HepG2 (cell line): Measurements from ENCODE around the gene PLLP. TPM values are rescaled to one million over a fixed set of nuclear protein-coding genes. Genes with fewer than 3 reads are reported as not detected.

Experiments used
- MBD4 ChIP-seq: IDR thresholded peaks from 2 replicates; pipeline ENCODE4 v1.6.1; 2012; ENCODE audit warnings: low read length, inconsistent platforms, borderline replicate concordance
- polyA plus RNA-seq, 8 experiments: library from polyadenylated mRNA; depleted of rRNA in 3 of 8; stranded (reverse) in 7 of 8; unstranded in 1 of 8; fragments of >200 nt; fragmentation: Illumina TruSeq in 4 of 8; extraction: Trizol in 4 of 8; gene quantifications; 2 replicates each; pipeline versions ENCODE4 v1.2.1 to v1.2.3, GENCODE V29; 2011 to 2016; ENCODE audit warnings: low read depth in 4 of 8, missing spikeins in 1 of 8, mixed read lengths in 1 of 8; ENCODE audit not compliant: insufficient read depth in 1 of 8
- total RNA-seq, 5 experiments: library from RNA; depleted of rRNA; stranded (reverse); fragments of >200 nt; fragmentation: Illumina TruSeq; extraction: Trizol; gene quantifications; 2 replicates each; pipeline ENCODE4 v1.2.3, GENCODE V29; 2016; ENCODE audit warnings: low read depth in 1 of 5
- TF ChIP-seq, protein P1 (sequence below): sonication (generic); formaldehyde crosslinking; IDR thresholded peaks from 2 replicates; pipeline ENCODE4 v1.8.0; 2022; ENCODE audit warnings: missing genetic modification reagents, mild to moderate bottlenecking, moderate library complexity, borderline replicate concordance
- TF ChIP-seq, protein P2 (sequence below), 2 experiments: sonication (generic) in 1 of 2; formaldehyde crosslinking in 1 of 2; IDR thresholded peaks; 2 replicates each; pipeline versions ENCODE4 v1.6.1 to v1.9.0; 2014 to 2022; ENCODE audit warnings: antibody characterized with exemption in 1 of 2, borderline replicate concordance in 1 of 2, inconsistent platforms in 1 of 2, low read depth in 1 of 2, missing genetic modification reagents in 1 of 2
- TF ChIP-seq, protein P3 (sequence below): sonication (generic); formaldehyde crosslinking; IDR thresholded peaks from 2 replicates; pipeline ENCODE4 v1.4.0; 2020; ENCODE audit warnings: mild to moderate bottlenecking, missing genetic modification reagents

The PLLP gene
- total and polyA plus RNA-seq, 2 of the 13 experiments (the other 11 are each of a cell fraction or from before 2014, with no cell fraction given) = 60.6 to 127 TPM

- TF ChIP-seq, protein P1, sequence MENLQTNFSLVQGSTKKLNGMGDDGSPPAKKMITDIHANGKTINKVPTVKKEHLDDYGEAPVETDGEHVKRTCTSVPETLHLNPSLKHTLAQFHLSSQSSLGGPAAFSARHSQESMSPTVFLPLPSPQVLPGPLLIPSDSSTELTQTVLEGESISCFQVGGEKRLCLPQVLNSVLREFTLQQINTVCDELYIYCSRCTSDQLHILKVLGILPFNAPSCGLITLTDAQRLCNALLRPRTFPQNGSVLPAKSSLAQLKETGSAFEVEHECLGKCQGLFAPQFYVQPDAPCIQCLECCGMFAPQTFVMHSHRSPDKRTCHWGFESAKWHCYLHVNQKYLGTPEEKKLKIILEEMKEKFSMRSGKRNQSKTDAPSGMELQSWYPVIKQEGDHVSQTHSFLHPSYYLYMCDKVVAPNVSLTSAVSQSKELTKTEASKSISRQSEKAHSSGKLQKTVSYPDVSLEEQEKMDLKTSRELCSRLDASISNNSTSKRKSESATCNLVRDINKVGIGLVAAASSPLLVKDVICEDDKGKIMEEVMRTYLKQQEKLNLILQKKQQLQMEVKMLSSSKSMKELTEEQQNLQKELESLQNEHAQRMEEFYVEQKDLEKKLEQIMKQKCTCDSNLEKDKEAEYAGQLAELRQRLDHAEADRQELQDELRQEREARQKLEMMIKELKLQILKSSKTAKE (CRISPR knock-in tag) = no peak
- TF ChIP-seq, protein P2, sequence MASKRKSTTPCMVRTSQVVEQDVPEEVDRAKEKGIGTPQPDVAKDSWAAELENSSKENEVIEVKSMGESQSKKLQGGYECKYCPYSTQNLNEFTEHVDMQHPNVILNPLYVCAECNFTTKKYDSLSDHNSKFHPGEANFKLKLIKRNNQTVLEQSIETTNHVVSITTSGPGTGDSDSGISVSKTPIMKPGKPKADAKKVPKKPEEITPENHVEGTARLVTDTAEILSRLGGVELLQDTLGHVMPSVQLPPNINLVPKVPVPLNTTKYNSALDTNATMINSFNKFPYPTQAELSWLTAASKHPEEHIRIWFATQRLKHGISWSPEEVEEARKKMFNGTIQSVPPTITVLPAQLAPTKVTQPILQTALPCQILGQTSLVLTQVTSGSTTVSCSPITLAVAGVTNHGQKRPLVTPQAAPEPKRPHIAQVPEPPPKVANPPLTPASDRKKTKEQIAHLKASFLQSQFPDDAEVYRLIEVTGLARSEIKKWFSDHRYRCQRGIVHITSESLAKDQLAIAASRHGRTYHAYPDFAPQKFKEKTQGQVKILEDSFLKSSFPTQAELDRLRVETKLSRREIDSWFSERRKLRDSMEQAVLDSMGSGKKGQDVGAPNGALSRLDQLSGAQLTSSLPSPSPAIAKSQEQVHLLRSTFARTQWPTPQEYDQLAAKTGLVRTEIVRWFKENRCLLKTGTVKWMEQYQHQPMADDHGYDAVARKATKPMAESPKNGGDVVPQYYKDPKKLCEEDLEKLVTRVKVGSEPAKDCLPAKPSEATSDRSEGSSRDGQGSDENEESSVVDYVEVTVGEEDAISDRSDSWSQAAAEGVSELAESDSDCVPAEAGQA (IDR thresholded peaks at IDR 0.05; ENCODE audit: low read depth) = no peak
- TF ChIP-seq, protein P2 (CRISPR knock-in tag; IDR thresholded peaks at IDR 0.05; ENCODE audit: borderline replicate concordance) = no peak
- TF ChIP-seq MBD4 = no peak
- TF ChIP-seq, protein P3, sequence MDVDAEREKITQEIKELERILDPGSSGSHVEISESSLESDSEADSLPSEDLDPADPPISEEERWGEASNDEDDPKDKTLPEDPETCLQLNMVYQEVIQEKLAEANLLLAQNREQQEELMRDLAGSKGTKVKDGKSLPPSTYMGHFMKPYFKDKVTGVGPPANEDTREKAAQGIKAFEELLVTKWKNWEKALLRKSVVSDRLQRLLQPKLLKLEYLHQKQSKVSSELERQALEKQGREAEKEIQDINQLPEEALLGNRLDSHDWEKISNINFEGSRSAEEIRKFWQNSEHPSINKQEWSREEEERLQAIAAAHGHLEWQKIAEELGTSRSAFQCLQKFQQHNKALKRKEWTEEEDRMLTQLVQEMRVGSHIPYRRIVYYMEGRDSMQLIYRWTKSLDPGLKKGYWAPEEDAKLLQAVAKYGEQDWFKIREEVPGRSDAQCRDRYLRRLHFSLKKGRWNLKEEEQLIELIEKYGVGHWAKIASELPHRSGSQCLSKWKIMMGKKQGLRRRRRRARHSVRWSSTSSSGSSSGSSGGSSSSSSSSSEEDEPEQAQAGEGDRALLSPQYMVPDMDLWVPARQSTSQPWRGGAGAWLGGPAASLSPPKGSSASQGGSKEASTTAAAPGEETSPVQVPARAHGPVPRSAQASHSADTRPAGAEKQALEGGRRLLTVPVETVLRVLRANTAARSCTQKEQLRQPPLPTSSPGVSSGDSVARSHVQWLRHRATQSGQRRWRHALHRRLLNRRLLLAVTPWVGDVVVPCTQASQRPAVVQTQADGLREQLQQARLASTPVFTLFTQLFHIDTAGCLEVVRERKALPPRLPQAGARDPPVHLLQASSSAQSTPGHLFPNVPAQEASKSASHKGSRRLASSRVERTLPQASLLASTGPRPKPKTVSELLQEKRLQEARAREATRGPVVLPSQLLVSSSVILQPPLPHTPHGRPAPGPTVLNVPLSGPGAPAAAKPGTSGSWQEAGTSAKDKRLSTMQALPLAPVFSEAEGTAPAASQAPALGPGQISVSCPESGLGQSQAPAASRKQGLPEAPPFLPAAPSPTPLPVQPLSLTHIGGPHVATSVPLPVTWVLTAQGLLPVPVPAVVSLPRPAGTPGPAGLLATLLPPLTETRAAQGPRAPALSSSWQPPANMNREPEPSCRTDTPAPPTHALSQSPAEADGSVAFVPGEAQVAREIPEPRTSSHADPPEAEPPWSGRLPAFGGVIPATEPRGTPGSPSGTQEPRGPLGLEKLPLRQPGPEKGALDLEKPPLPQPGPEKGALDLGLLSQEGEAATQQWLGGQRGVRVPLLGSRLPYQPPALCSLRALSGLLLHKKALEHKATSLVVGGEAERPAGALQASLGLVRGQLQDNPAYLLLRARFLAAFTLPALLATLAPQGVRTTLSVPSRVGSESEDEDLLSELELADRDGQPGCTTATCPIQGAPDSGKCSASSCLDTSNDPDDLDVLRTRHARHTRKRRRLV = no peak
- TF ChIP-seq, all 625 proteins: peak for 0
These were observed 71.0 kb downstream of the PLLP start (continued) for GRCh38 chr16:57213462-57213861.
